Neural progenitor cell (in vitro differentiated cells): ENCODE results near the gene STRA8. TPM values are rescaled to one million over a fixed set of nuclear protein-coding genes. Genes with fewer than 3 reads are reported as not detected.

Experiments used
- DNase-seq: peaks from one replicate; pipeline ENCODE4 v3.0.0-alpha.2; 2016; ENCODE audit warnings: low spot score
- H2AFZ ChIP-seq: fragments of 200-600 bp; sonication (generic); replicated peaks from 2 replicates; pipeline ENCODE4 v1.6.1; 2016; ENCODE audit warnings: antibody characterized with exemption
- H3F3A ChIP-seq: fragments of 200-600 bp; sonication (generic); 2 replicates; pipeline ENCODE4 v1.6.1; 2016; ENCODE audit warnings: antibody characterized with exemption, low read depth
- H3K27ac ChIP-seq: fragments of 200-600 bp; sonication (generic); 2 replicates; pipeline ENCODE4 v1.5.1; 2016; ENCODE audit warnings: mild to moderate bottlenecking
- H3K27me3 ChIP-seq: fragments of 200-600 bp; sonication (generic); 2 replicates; pipeline ENCODE4 v1.6.1; 2016; ENCODE audit warnings: mild to moderate bottlenecking, moderate library complexity
- H3K36me3 ChIP-seq: fragments of 200-600 bp; sonication (generic); 2 replicates; pipeline ENCODE4 v1.5.1; 2016
- H3K4me1 ChIP-seq: fragments of 200-600 bp; sonication (generic); 2 replicates; pipeline ENCODE4 v1.6.1; 2016; ENCODE audit warnings: mixed run types
- H3K4me2 ChIP-seq: fragments of 200-600 bp; sonication (generic); 2 replicates; pipeline ENCODE4 v1.6.1; 2016
- H3K4me3 ChIP-seq: fragments of 200-600 bp; sonication (generic); 2 replicates; pipeline ENCODE4 v1.5.1; 2016
- H3K79me2 ChIP-seq: fragments of 200-600 bp; sonication (generic); 2 replicates; pipeline ENCODE4 v1.6.1; 2016; ENCODE audit warnings: low read depth
- H3K9ac ChIP-seq: fragments of 200-600 bp; sonication (generic); 2 replicates; pipeline ENCODE4 v1.6.1; 2016
- H3K9me3 ChIP-seq: fragments of 200-600 bp; sonication (generic); 2 replicates; pipeline ENCODE4 v1.5.1; 2016; ENCODE audit warnings: low read depth
- H4K20me1 ChIP-seq: fragments of 200-600 bp; sonication (generic); 2 replicates; pipeline ENCODE4 v1.6.1; 2016; ENCODE audit warnings: low read depth
- H3K27ac Mint-ChIP-seq: 3 replicates; pipeline ENCODE4 v1.8.0; 2021; ENCODE audit warnings: mixed read lengths
- H3K27me3 Mint-ChIP-seq: 2 replicates; pipeline ENCODE4 v1.8.0; 2022; ENCODE audit warnings: low read depth, mild to moderate bottlenecking, inconsistent platforms, moderate library complexity, mixed read lengths; ENCODE audit not compliant: insufficient read depth
- H3K36me3 Mint-ChIP-seq: 3 replicates; pipeline ENCODE4 v1.8.0; 2021; ENCODE audit warnings: mixed read lengths
- H3K4me1 Mint-ChIP-seq: 3 replicates; pipeline ENCODE4 v1.8.0; 2021; ENCODE audit warnings: mixed read lengths
- H3K4me3 Mint-ChIP-seq: 3 replicates; pipeline ENCODE4 v1.8.0; 2021; ENCODE audit warnings: mild to moderate bottlenecking, moderate library complexity, mixed read lengths
- H3K9me3 Mint-ChIP-seq: 3 replicates; pipeline ENCODE4 v1.8.0; 2020; ENCODE audit warnings: mixed read lengths
- EZH2 ChIP-seq: fragments of 200-600 bp; sonication (generic); IDR thresholded peaks from 2 replicates; pipeline ENCODE4 v1.6.1; 2017; ENCODE audit warnings: antibody characterized with exemption, mild to moderate bottlenecking, moderate library complexity
- EZH2phosphoT487 ChIP-seq: fragments of 200-600 bp; sonication (generic); IDR thresholded peaks from 2 replicates; pipeline ENCODE4 v1.6.1; 2017; ENCODE audit warnings: antibody characterized with exemption
- total RNA-seq: library from RNA; depleted of rRNA; stranded (reverse); fragments of >200 nt; gene quantifications from 2 replicates; pipeline ENCODE4 v1.2.3, GENCODE V29; 2015; ENCODE audit warnings: low replicate concordance
- TF ChIP-seq, protein P1 (sequence below): fragments of 200-600 bp; sonication (generic); IDR thresholded peaks from 2 replicates; pipeline ENCODE4 v1.5.1; 2017; ENCODE audit warnings: antibody characterized with exemption, mild to moderate bottlenecking

Gene STRA8
- total RNA-seq, 1 donor from 2014 or later: not detected

DNA sequence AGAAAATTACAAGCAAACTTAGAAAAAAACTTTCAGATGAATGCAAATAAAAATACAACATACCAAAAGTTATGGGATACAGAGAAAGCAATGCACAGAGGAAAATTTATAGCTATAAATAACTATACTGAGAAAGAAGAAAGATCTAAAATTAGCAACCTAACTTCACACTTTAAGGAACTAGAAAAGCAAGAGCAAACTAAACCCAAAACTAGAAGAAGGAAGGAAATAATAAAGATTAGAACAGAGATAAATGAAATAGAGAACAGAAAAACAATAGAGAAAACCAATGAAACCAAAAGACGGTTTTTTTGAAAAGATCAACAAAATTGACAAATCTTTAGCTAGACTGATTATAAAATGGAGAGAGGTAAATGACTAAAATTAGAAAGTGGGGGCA, 9.6 kb upstream of the STRA8 start:
- Mint-ChIP-seq H3K36me3 (no peaks in the 10 kb centered on the region), H3K27ac (no peak overlapping the region), H3K4me3 (no peak overlapping the region), H3K27me3 (peaks cover 5% of the 10 kb centered on the region), H3K9me3 (peaks cover 3% of the 10 kb centered on the region), H3K4me1 (no peaks in the 10 kb centered on the region)
- no peak overlapping the region for H3K4me3 ChIP-seq
- no peak overlapping the region for H3K27ac ChIP-seq
- H4K20me1 ChIP-seq: no peaks in the 10 kb centered on the region
- no peak overlapping the region for H3K9ac ChIP-seq
- DNase-seq: no peak
- H2AFZ ChIP-seq: no peak overlapping the region
- no peaks in the 10 kb centered on the region for H3K27me3 ChIP-seq
- H3K9me3 ChIP-seq: no peaks in the 10 kb centered on the region
- TF ChIP-seq EZH2: no peak
- TF ChIP-seq, protein P1, sequence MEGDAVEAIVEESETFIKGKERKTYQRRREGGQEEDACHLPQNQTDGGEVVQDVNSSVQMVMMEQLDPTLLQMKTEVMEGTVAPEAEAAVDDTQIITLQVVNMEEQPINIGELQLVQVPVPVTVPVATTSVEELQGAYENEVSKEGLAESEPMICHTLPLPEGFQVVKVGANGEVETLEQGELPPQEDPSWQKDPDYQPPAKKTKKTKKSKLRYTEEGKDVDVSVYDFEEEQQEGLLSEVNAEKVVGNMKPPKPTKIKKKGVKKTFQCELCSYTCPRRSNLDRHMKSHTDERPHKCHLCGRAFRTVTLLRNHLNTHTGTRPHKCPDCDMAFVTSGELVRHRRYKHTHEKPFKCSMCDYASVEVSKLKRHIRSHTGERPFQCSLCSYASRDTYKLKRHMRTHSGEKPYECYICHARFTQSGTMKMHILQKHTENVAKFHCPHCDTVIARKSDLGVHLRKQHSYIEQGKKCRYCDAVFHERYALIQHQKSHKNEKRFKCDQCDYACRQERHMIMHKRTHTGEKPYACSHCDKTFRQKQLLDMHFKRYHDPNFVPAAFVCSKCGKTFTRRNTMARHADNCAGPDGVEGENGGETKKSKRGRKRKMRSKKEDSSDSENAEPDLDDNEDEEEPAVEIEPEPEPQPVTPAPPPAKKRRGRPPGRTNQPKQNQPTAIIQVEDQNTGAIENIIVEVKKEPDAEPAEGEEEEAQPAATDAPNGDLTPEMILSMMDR: no peak
- no peak for TF ChIP-seq EZH2phosphoT487
- no peaks in the 10 kb centered on the region for H3F3A ChIP-seq
- no peaks in the 10 kb centered on the region for H3K36me3 ChIP-seq
- no peaks in the 10 kb centered on the region for H3K4me1 ChIP-seq
- no peaks in the 10 kb centered on the region for H3K79me2 ChIP-seq
- no peak overlapping the region for H3K4me2 ChIP-seq

DNA sequence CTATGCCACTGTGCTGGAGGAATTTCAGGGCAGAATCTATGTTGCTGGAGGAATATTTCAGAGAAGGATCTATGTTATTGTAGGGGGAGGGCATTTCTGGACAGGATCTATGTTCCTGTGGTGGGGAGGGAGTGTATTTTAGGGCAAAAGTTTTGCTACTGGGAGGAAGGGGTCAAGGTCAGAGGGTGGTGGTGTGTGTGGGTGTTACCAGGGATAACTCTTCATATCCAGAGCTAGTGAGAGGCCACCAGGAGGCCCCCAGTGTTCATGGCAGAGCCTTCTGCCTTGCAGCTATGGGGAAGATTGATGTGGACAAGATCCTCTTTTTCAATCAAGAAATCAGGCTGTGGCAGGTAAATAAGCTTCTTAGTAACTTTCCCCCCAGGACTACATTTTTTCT, 2.0 kb upstream of the STRA8 start:
- no peak overlapping the region for H3K27ac ChIP-seq
- no peaks in the 10 kb centered on the region for H3K9me3 Mint-ChIP-seq
- peaks cover 7% of the 10 kb centered on the region for H3K4me1 Mint-ChIP-seq
- DNase-seq: no peak
- H3K4me3 Mint-ChIP-seq: no peak overlapping the region
- H3K9ac ChIP-seq: no peak overlapping the region
- no peaks in the 10 kb centered on the region for H3K36me3 ChIP-seq
- no peaks in the 10 kb centered on the region for H3K27me3 ChIP-seq
- no peaks in the 10 kb centered on the region for H3F3A ChIP-seq
- H3K27ac Mint-ChIP-seq: no peak overlapping the region
- H3K9me3 ChIP-seq: no peaks in the 10 kb centered on the region
- peaks cover 2% of the 10 kb centered on the region for H3K27me3 Mint-ChIP-seq
- no peak overlapping the region for H2AFZ ChIP-seq
- H4K20me1 ChIP-seq: no peaks in the 10 kb centered on the region
- TF ChIP-seq, protein P1: no peak
- TF ChIP-seq EZH2: no peak
- TF ChIP-seq EZH2phosphoT487: no peak
- H3K79me2 ChIP-seq: no peaks in the 10 kb centered on the region
- H3K36me3 Mint-ChIP-seq: no peaks in the 10 kb centered on the region
- H3K4me3 ChIP-seq: no peak overlapping the region
- H3K4me2 ChIP-seq: no peak overlapping the region
- no peaks in the 10 kb centered on the region for H3K4me1 ChIP-seq

DNA sequence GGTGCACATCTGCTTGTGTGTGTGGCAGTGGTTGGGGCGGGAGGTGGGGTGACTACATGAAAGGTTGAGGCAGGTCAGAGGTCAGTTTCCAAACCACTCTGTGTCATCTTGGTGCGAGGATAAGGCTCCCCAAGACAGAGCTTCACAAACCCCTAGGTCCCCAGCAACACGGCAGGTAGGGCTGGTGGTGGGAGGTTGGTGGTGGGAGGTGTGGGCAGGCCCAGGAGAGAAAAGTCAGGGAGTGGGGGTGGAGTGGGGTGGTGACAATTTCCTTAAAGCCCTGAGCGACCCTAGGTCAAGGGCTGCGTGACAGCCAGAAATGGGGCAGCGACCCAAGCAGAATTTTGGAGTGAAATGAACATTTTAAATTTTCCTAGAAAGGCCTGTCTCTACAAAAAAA, 1.6 kb upstream of the STRA8 start:
- Histone ChIP-seq H3K9ac (no peak overlapping the region), H2AFZ (no peak overlapping the region), H4K20me1 (no peaks in the 10 kb centered on the region), H3F3A (no peaks in the 10 kb centered on the region), H3K4me2 (no peak overlapping the region), H3K4me1 (no peaks in the 10 kb centered on the region), H3K27me3 (no peaks in the 10 kb centered on the region), H3K4me3 (no peak overlapping the region), H3K79me2 (no peaks in the 10 kb centered on the region), H3K9me3 (no peaks in the 10 kb centered on the region), H3K36me3 (no peaks in the 10 kb centered on the region), H3K27ac (no peak overlapping the region)
- Mint-ChIP-seq H3K9me3 (no peaks in the 10 kb centered on the region), H3K4me1 (peaks cover 7% of the 10 kb centered on the region), H3K36me3 (no peaks in the 10 kb centered on the region), H3K27ac (no peak overlapping the region), H3K27me3 (peaks cover 6% of the 10 kb centered on the region), H3K4me3 (no peak overlapping the region)
- no peak for DNase-seq
- TF ChIP-seq EZH2phosphoT487: no peak
- TF ChIP-seq, protein P1: no peak
- TF ChIP-seq EZH2: no peak
